Lung (tissue), 12 donors: ENCODE results near the gene SERINC4. TPM values are rescaled to one million over a fixed set of nuclear protein-coding genes. Genes with fewer than 3 reads are reported as not detected.

Experiments
- ATAC-seq: fragments of 200-7000 bp; cut with Tn5 transposase; one replicate; pipeline ENCODE4 v1.9.1; 2020; ENCODE audit warnings: moderate number of reproducible peaks; ENCODE audit not compliant: insufficient read depth, low FRiP score
- DNase-seq, 3 donors: peaks; one replicate each; pipeline ENCODE4 v3.0.0-alpha.2; 2013 to 2017
- H3K27ac ChIP-seq, 2 donors: one replicate each; pipeline ENCODE4 v1.5.1; 2013; ENCODE audit warnings: mild to moderate bottlenecking in 2 of 2, moderate library complexity in 2 of 2, control low read depth in 1 of 2, inconsistent platforms in 1 of 2, low read depth in 1 of 2, low read length in 1 of 2
- H3K27me3 ChIP-seq, 3 donors: one replicate each; pipeline ENCODE4 v1.5.1; 2013; ENCODE audit warnings: low read length in 2 of 3; ENCODE audit not compliant: control insufficient read depth in 3 of 3, insufficient read depth in 3 of 3
- H3K36me3 ChIP-seq, 4 donors: one replicate each; pipeline ENCODE4 v1.5.1; 2013; ENCODE audit warnings: low read length in 4 of 4, mild to moderate bottlenecking in 1 of 4, moderate library complexity in 1 of 4; ENCODE audit not compliant: control insufficient read depth in 4 of 4, insufficient read depth in 4 of 4
- H3K4me1 ChIP-seq, 5 donors: one replicate each; pipeline ENCODE4 v1.5.1; 2013; ENCODE audit warnings: low read length in 5 of 5, mild to moderate bottlenecking in 2 of 5, moderate library complexity in 1 of 5; ENCODE audit not compliant: control insufficient read depth in 5 of 5, insufficient read depth in 5 of 5
- H3K4me3 ChIP-seq: one replicate; pipeline ENCODE4 v1.5.1; 2013; ENCODE audit warnings: mild to moderate bottlenecking, control low read depth, moderate library complexity
- H3K9ac ChIP-seq, 2 donors: one replicate each; pipeline ENCODE4 v1.5.1; 2013; ENCODE audit warnings: low read length in 2 of 2, control low read depth in 1 of 2; ENCODE audit not compliant: insufficient read depth in 1 of 2
- H3K9me3 ChIP-seq, 4 donors: one replicate each; pipeline ENCODE4 v1.5.1; 2013; ENCODE audit warnings: low read length in 3 of 4, mild to moderate bottlenecking in 1 of 4, moderate library complexity in 1 of 4; ENCODE audit not compliant: control insufficient read depth in 4 of 4, insufficient read depth in 3 of 4
- WGBS, 2 donors: extraction: QIAGEN DNeasy Blood & Tissue Kit; methylation state at CpG; one replicate each; pipeline ENCODE4 v1.1.7; 2013; 5-methylcytosine and 5-hydroxymethylcytosine counted together
- polyA plus RNA-seq, 2 donors: library from polyadenylated mRNA; stranded (reverse); fragments of 200-250 nt; gene quantifications; one replicate each; pipeline ENCODE4 v1.2.1, GENCODE V29; 2013
- total RNA-seq, 2 donors: library from RNA; depleted of rRNA in 1 of 2; stranded (reverse); fragments of >200 nt in 1 of 2; gene quantifications; one replicate each; pipeline ENCODE4 v1.2.1, GENCODE V29; 2014 to 2021
- TF ChIP-seq, protein P1 (sequence below): IDR thresholded peaks from 2 replicates; pipeline ENCODE4 v1.5.1; 2012; ENCODE audit warnings: mild to moderate bottlenecking; ENCODE audit errors: control extremely low read depth, extremely low read depth
- donor health status: control.
- donor health status: control.
- donor health status: Bipolar disorder and iron deficiency.
- donor health status: healthy.
- donor health status: DM: yes; HTN: yes; CAD: no.

SERINC4 gene
- total and polyA plus RNA-seq, 4 donors: 0.18 to 0.46 (median 0.24) TPM; not detected in 1

DNA sequence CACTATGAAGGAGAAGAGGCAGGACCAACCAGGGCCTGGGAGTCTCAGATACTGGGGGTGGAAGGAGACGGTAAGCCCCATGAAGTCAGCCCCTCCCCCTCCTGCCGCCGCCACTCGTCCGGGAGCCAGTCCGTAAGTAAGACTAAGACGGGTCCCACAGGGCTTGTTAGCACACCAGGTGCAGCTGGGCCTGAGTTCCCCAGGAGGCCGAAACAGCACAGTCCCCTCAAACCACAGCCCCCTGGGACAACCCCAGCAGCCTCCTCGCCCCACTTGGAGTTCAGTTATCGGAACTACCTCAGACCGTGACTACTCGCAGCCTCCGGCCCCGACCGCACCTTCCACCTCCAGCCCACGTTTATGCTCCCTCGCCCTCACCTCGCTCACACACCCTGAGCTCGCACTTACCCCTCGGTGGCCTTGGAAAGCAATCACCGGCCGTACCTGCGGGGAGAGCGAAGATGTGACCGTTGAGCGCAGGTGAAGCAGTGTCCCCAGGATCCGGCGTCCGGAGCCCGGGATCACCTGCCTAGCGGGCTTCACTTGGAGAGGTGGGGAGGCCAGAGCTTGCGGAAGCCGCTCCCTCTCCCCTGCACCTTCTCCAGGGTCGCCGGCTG, 23.8 kb downstream of the SERINC4 start:
- DNase-seq (peak in 2 of 3 donors; percentile 29 to 35), ATAC-seq (peak; percentile 17)
- Histone ChIP-seq H3K4me1 (peaks cover 0 to 12% (median 4%) of the 10 kb centered on the region in 5 donors), H3K9ac (peak overlapping the region in 1 of 2 donors; percentile 11), H3K9me3 (no peaks in the 10 kb centered on the region), H3K36me3 (peaks cover 8 to 19% (median 15%) of the 10 kb centered on the region in 4 donors), H3K27me3 (no peaks in the 10 kb centered on the region), H3K4me3 (peak overlapping the region; percentile 25), H3K27ac (peak overlapping the region; percentile 27 to 62)
- TF ChIP-seq, protein P1, sequence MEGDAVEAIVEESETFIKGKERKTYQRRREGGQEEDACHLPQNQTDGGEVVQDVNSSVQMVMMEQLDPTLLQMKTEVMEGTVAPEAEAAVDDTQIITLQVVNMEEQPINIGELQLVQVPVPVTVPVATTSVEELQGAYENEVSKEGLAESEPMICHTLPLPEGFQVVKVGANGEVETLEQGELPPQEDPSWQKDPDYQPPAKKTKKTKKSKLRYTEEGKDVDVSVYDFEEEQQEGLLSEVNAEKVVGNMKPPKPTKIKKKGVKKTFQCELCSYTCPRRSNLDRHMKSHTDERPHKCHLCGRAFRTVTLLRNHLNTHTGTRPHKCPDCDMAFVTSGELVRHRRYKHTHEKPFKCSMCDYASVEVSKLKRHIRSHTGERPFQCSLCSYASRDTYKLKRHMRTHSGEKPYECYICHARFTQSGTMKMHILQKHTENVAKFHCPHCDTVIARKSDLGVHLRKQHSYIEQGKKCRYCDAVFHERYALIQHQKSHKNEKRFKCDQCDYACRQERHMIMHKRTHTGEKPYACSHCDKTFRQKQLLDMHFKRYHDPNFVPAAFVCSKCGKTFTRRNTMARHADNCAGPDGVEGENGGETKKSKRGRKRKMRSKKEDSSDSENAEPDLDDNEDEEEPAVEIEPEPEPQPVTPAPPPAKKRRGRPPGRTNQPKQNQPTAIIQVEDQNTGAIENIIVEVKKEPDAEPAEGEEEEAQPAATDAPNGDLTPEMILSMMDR: no peak
- WGBS, 2 donors: 45 to 56% methylated on average over 33 to 35 of the region's 35 CpGs

DNA sequence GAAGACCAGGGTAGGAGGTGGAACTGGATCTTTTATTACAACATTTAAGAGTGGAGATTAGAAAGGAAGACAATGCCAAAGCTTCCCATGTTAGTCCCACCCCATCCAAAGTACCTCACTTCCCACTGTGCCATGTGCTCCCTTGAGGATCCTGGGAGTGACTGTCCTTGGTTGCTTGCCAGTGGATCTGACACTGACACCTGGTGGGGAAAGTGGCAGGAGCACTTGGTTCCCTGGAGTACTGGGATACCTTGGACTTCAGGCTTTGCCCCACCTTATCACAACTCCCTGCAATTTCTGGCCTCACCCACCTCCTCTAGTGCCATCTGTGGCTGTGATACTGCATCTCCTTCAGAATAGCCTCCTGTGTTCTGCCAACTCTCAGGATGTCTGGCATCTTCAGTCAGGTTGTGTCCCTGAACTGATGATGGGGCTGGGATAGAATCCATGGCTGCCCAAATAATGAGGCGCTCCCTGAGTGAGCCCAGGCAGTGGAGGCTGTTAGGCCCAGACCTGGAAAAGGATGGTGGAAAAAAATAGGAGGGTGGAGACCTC, 24.5 kb downstream of the SERINC4 start:
- Histone ChIP-seq H3K4me1 (peaks cover 0 to 12% (median 4%) of the 10 kb centered on the region in 5 donors), H3K9me3 (no peaks in the 10 kb centered on the region), H3K4me3 (no peak overlapping the region), H3K27me3 (no peaks in the 10 kb centered on the region), H3K9ac (no peak overlapping the region), H3K36me3 (peaks cover 9 to 25% (median 18%) of the 10 kb centered on the region in 4 donors), H3K27ac (peak overlapping the region in 1 of 2 donors; percentile 62)
- peak; percentile 23 to 37 (median 32) for DNase-seq
- no peak for ATAC-seq
- 97 to 100% methylated on average over 1 of the region's 1 CpG for WGBS, 2 donors
- TF ChIP-seq, protein P1: no peak

- H3K27ac ChIP-seq: no peak overlapping the region
- H3K27me3 ChIP-seq: no peaks in the 10 kb centered on the region
- ATAC-seq (no peak), DNase-seq (no peak)
- no peaks in the 10 kb centered on the region for H3K9me3 ChIP-seq
- no peak overlapping the region for H3K9ac ChIP-seq
- H3K36me3 ChIP-seq: peaks cover 9 to 39% (median 30%) of the 10 kb centered on the region in 4 donors
- TF ChIP-seq, protein P1: no peak
- no peak overlapping the region for H3K4me3 ChIP-seq
- 87% methylated on average over 4 of the region's 4 CpGs for WGBS, 2 donors
- H3K4me1 ChIP-seq: peaks cover 0 to 12% (median 4%) of the 10 kb centered on the region in 5 donors
Observed at GRCh38 chr15:43774062-43774461, 26.0 kb downstream of the SERINC4 start.
